HepG2 (cell line): ENCODE data around the gene VSIG2. TPM values are rescaled to one million over a fixed set of nuclear protein-coding genes. Genes with fewer than 3 reads are reported as not detected.

Source experiments
- ETS1 ChIP-seq: sonication (generic); formaldehyde crosslinking; IDR thresholded peaks from 2 replicates; pipeline ENCODE4 v1.4.0; 2020; ENCODE audit warnings: missing genetic modification reagents
- MAFF ChIP-seq: IDR thresholded peaks from 2 replicates; pipeline ENCODE4 v1.6.1; 2011; ENCODE audit warnings: low read depth, low read length, improper control_type of control experiment
- MAFK ChIP-seq, 2 experiments: IDR thresholded peaks in 1 of 2; conservative IDR thresholded peaks in 1 of 2; 2 replicates each; pipeline ENCODE4 v1.6.1; 2011; ENCODE audit warnings: improper control_type of control experiment in 2 of 2, low read length in 2 of 2
- NCOA2 ChIP-seq: sonication (generic); formaldehyde crosslinking; IDR thresholded peaks from 2 replicates; pipeline ENCODE4 v1.8.0; 2022; ENCODE audit warnings: inconsistent platforms
- RAD21 ChIP-seq: fragments of 450-650 bp; formaldehyde crosslinking; IDR thresholded peaks from 2 replicates; pipeline ENCODE4 v1.5.0; 2020; ENCODE audit warnings: mild to moderate bottlenecking
- SNAPC4 ChIP-seq: sonication (generic); formaldehyde crosslinking; IDR thresholded peaks from 2 replicates; pipeline ENCODE4 v1.4.0; 2020; ENCODE audit warnings: mild to moderate bottlenecking, missing genetic modification reagents
- ZBTB3 ChIP-seq: sonication (generic); formaldehyde crosslinking; IDR thresholded peaks from 2 replicates; pipeline ENCODE4 v1.4.0; 2020; ENCODE audit warnings: low read depth, mild to moderate bottlenecking, moderate library complexity, missing genetic modification reagents, borderline replicate concordance
- ZNF10 ChIP-seq: sonication (generic); formaldehyde crosslinking; IDR thresholded peaks from 2 replicates; pipeline ENCODE4 v1.4.0; 2020; ENCODE audit warnings: mild to moderate bottlenecking, low read depth, missing genetic modification reagents, borderline replicate concordance
- ZNF17 ChIP-seq: sonication (generic); formaldehyde crosslinking; IDR thresholded peaks from 2 replicates; pipeline ENCODE4 v1.5.0; 2020; ENCODE audit warnings: mild to moderate bottlenecking, missing genetic modification reagents
- polyA plus RNA-seq, 8 experiments: library from polyadenylated mRNA; depleted of rRNA in 3 of 8; stranded (reverse) in 7 of 8; unstranded in 1 of 8; fragments of >200 nt; fragmentation: Illumina TruSeq in 4 of 8; extraction: Trizol in 4 of 8; gene quantifications; 2 replicates each; pipeline versions ENCODE4 v1.2.1 to v1.2.3, GENCODE V29; 2011 to 2016; ENCODE audit warnings: low read depth in 4 of 8, missing spikeins in 1 of 8, mixed read lengths in 1 of 8; ENCODE audit not compliant: insufficient read depth in 1 of 8
- total RNA-seq, 5 experiments: library from RNA; depleted of rRNA; stranded (reverse); fragments of >200 nt; fragmentation: Illumina TruSeq; extraction: Trizol; gene quantifications; 2 replicates each; pipeline ENCODE4 v1.2.3, GENCODE V29; 2016; ENCODE audit warnings: low read depth in 1 of 5
- TF ChIP-seq, protein P1 (sequence below): sonication (generic); formaldehyde crosslinking; IDR thresholded peaks from 2 replicates; pipeline ENCODE4 v1.5.0; 2020; ENCODE audit warnings: missing genetic modification reagents
- TF ChIP-seq, protein P2 (sequence below): sonication (generic); formaldehyde crosslinking; IDR thresholded peaks from 2 replicates; pipeline ENCODE4 v1.9.0; 2022; ENCODE audit warnings: missing genetic modification reagents, mild to moderate bottlenecking, borderline replicate concordance
- TF ChIP-seq, protein P3 (sequence below): sonication (generic); formaldehyde crosslinking; IDR thresholded peaks from 2 replicates; pipeline ENCODE4 v1.5.1; 2020; ENCODE audit warnings: missing genetic modification reagents, mild to moderate bottlenecking, borderline replicate concordance
- TF ChIP-seq, protein P4 (sequence below): sonication (generic); formaldehyde crosslinking; IDR thresholded peaks from 2 replicates; pipeline ENCODE4 v1.4.0; 2020; ENCODE audit warnings: missing genetic modification reagents

The VSIG2 gene
- total and polyA plus RNA-seq, 2 of the 13 experiments (the other 11 are each of a cell fraction or from before 2014, with no cell fraction given): 0.80 to 2.7 TPM

GRCh38 chr11:124758355-124759265 is 6.6 kb upstream of the VSIG2 start (continued):
- TF ChIP-seq MAFK (conservative IDR thresholded peaks at IDR 0.05 in 1 of 2, IDR thresholded peaks at IDR 0.05 in 1 of 2; ENCODE audit: low read length in 2 of 2) (no peak), ZNF10 (CRISPR knock-in tag) (no peak), ZNF17 (CRISPR knock-in tag) (no peak), RAD21 (CRISPR knock-in tag) (peak; percentile 80), NCOA2 (CRISPR knock-in tag) (0 out of 2 replicates have a peak, but pooled peaks have one; percentile 13), MAFF (no peak), SNAPC4 (CRISPR knock-in tag) (no peak), ETS1 (no peak), ZBTB3 (0 out of 2 replicates have a peak, but pooled peaks have one; percentile 23)
- TF ChIP-seq, protein P1, sequence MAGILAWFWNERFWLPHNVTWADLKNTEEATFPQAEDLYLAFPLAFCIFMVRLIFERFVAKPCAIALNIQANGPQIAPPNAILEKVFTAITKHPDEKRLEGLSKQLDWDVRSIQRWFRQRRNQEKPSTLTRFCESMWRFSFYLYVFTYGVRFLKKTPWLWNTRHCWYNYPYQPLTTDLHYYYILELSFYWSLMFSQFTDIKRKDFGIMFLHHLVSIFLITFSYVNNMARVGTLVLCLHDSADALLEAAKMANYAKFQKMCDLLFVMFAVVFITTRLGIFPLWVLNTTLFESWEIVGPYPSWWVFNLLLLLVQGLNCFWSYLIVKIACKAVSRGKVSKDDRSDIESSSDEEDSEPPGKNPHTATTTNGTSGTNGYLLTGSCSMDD (CRISPR knock-in tag): no peak
- TF ChIP-seq, protein P2, sequence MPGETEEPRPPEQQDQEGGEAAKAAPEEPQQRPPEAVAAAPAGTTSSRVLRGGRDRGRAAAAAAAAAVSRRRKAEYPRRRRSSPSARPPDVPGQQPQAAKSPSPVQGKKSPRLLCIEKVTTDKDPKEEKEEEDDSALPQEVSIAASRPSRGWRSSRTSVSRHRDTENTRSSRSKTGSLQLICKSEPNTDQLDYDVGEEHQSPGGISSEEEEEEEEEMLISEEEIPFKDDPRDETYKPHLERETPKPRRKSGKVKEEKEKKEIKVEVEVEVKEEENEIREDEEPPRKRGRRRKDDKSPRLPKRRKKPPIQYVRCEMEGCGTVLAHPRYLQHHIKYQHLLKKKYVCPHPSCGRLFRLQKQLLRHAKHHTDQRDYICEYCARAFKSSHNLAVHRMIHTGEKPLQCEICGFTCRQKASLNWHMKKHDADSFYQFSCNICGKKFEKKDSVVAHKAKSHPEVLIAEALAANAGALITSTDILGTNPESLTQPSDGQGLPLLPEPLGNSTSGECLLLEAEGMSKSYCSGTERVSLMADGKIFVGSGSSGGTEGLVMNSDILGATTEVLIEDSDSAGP (CRISPR knock-in tag): peak; percentile 58; the same call in 1 of the 2 replicates
- TF ChIP-seq, protein P3, sequence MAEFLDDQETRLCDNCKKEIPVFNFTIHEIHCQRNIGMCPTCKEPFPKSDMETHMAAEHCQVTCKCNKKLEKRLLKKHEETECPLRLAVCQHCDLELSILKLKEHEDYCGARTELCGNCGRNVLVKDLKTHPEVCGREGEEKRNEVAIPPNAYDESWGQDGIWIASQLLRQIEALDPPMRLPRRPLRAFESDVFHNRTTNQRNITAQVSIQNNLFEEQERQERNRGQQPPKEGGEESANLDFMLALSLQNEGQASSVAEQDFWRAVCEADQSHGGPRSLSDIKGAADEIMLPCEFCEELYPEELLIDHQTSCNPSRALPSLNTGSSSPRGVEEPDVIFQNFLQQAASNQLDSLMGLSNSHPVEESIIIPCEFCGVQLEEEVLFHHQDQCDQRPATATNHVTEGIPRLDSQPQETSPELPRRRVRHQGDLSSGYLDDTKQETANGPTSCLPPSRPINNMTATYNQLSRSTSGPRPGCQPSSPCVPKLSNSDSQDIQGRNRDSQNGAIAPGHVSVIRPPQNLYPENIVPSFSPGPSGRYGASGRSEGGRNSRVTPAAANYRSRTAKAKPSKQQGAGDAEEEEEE (CRISPR knock-in tag): no peak
- TF ChIP-seq, protein P4, sequence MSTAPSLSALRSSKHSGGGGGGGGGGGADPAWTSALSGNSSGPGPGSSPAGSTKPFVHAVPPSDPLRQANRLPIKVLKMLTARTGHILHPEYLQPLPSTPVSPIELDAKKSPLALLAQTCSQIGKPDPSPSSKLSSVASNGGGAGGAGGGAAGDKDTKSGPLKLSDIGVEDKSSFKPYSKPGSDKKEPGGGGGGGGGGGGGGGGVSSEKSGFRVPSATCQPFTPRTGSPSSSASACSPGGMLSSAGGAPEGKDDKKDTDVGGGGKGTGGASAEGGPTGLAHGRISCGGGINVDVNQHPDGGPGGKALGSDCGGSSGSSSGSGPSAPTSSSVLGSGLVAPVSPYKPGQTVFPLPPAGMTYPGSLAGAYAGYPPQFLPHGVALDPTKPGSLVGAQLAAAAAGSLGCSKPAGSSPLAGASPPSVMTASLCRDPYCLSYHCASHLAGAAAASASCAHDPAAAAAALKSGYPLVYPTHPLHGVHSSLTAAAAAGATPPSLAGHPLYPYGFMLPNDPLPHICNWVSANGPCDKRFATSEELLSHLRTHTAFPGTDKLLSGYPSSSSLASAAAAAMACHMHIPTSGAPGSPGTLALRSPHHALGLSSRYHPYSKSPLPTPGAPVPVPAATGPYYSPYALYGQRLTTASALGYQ: 0 out of 2 replicates have a peak, but pooled peaks have one; percentile 23
